Right ventricle myocardium superior (tissue), 1 donor: Measurements from ENCODE around the gene NECTIN1. TPM values are rescaled to one million over a fixed set of nuclear protein-coding genes. Genes with fewer than 3 reads are reported as not detected.

ENCODE experiments used
- ATAC-seq: fragments of 200-7000 bp; cut with Tn5 transposase; one replicate; pipeline ENCODE4 v1.9.1; 2020; ENCODE audit warnings: mild to moderate bottlenecking; ENCODE audit not compliant: poor library complexity
- DNase-seq: peaks from one replicate; pipeline ENCODE4 v3.0.0-alpha.2; 2020
- intact Hi-C: fragments of 100-400 bp; cut with DNase I; formaldehyde crosslinking; loops from one replicate; pipeline ENCODE4 v1.11.2; 2022
- total RNA-seq: library from RNA; stranded (reverse); fragmentation: NEBNext Ultra II Directional; extraction: Animal tissue kit (Norgen Biotek cat#: 25700); gene quantifications from one replicate; pipeline ENCODE4 v1.2.1, GENCODE V29; 2021
- donor health status: DM: no; HTN: yes; CAD: no; lungs with severe emphysema.

NECTIN1 gene
- total RNA-seq, 1 donor from 2014 or later: 15.0 TPM

- DNase-seq (no peak), ATAC-seq (no peak)
- intact Hi-C loops: no loop called here
These were observed 43.8 kb downstream of the NECTIN1 start for GRCh38 chr11:119685111-119685746.

DNA sequence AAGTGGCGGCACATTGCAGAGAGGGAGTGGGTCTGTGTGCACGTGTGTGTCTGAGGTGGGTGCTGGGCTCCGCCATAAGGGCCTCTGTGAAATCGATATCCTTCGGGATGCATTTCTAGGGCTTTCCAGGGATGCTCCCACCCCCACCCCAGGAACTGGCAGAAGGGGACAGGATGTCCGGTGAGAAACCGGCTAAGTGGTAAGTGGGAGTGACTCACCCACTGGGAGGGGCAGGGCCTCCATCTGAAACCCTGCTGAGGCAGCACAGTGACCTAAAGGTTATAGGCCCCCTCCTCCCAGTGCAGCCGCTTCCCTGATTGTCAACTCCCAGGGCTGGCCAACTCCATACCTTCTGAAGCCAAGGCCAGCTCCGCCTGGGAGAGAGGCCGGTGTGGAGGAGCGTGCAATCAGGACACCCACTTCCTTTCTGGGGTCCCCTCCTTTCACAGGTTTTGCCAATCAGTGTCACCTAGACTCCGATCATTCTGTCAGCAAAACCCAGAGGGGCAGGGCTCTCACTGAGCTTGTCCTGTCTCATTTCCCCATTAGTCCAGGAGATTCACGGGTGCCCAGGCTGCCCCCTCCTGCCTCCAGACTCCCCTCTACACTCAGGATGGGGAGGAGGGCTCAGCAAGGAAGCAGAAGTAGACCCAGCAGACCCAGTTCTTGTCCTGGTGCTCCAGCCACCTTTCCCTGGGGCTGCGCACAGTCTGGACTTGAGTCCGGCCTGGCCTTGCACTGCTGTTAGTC, 44.5 kb downstream of the NECTIN1 start:
- intact Hi-C loops: no loop called here
- DNase-seq (no peak), ATAC-seq (no peak)

GRCh38 chr11:119683783-119684182, 45.2 kb downstream of the NECTIN1 start:
- no peak for ATAC-seq
- no peak for DNase-seq
- intact Hi-C loops: no loop called here

DNA sequence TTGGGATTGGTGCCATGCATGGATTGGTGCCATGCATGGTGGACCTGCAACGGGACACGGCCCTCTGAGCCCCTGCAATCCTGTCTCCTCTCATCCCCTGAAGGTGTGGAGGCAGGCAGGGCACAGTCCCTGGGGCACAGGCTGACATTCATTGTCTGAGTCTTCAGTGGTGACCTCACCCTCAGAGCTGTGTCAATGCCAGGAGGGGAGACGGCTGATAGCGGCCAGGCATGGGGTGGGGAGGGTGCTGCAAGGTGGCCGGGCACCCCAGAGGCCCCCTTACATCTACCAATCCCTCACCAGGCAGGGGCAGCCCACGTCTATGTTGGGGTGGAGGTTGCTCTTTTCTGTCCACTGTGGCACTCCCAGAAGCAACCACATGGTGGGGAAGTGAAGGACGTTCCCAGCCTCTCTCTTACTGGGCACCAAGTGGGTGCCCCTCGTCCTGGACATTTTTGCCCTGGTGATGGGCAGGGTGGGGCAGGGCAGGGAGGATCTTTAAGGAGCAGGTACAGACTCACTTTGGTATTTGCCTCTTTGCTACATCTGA, 47.6 kb downstream of the NECTIN1 start:
- ATAC-seq: peak; percentile 60
- intact Hi-C loops: no loop called here
- no peak for DNase-seq

DNA sequence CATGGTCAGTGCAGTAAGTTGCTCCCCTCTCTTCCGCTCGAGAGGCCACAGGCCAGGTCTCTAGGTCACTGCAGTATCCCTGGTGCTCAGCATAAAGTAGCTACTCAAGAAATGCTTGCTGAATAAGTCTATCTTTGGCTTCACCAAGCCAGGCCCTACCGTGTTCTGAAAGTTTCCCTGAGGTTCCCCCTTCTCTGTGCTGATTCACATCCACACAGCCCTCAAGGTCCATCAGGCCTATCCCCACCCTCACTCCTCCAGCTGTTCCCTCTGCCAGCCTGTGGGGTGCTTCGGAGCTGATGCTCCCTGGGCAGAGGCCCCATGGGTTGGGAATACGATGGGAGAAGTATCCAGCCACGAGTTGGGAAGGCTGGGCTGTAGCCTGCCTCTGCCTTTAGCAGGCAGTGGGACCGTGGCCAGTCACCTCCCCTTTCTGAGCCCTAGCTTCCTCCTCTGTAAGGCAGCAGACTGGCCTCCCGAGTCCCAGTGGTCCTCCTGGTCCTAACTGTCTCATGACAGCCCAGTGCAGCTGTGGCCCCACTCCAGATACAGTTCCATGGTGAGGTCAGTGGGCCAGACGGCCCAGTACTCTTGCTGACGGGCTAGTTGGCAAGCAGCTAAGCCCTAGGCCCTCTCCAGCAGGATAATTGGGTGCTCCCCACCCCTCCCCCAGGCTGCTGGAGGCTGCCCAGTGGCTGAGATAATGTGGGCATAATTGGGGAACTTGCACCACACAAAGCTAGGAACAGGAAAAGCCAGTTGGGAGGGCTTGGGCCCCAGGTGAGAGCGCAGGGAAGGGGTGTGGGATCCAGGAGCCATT, 48.2 kb downstream of the NECTIN1 start:
- intact Hi-C loops: no loop called here
- DNase-seq (peak; percentile 81), ATAC-seq (peak; percentile 71)

DNA sequence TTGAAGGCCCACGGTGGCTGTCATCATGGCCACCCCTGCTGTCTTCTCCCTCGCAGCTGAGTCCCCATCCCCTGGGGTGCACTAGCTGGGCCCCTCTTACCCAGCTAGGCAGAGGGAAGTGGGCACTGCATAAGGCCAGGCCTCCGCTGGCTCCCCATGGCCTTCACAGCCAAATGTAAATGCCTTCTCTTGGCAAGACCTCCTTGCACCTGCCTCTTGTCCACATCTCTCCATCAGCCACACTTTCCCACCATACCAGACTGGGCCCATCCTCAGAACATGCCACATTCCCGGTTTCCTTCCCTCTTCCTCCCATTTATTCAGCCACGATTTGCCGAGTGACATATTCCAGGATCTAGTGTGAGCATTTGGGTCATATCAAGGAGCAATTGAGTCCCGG, 49.7 kb downstream of the NECTIN1 start:
- DNase-seq (no peak), ATAC-seq (no peak)
- intact Hi-C loops: no loop called here

DNA sequence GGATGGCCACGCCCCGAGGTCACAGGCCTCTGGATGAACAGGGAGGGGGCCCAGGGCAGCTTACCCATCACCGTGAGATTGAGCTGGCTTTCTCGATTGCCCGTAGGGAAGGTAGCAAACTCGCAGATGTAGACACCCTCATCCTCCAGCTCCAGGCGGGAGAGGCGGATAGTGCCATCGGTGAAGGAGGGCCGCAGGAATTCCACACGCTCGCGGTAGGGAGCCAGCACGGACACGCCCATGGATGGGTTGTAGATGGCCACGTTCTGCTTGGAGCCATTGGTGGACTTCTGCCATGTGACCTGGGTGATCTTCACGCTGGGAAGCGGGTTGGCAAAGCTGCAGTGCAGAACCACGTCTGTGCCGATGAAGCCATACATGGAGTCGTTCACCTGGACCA, 50.6 kb downstream of the NECTIN1 start:
- ATAC-seq: no peak
- no peak for DNase-seq
- intact Hi-C loops: no loop called here

DNA sequence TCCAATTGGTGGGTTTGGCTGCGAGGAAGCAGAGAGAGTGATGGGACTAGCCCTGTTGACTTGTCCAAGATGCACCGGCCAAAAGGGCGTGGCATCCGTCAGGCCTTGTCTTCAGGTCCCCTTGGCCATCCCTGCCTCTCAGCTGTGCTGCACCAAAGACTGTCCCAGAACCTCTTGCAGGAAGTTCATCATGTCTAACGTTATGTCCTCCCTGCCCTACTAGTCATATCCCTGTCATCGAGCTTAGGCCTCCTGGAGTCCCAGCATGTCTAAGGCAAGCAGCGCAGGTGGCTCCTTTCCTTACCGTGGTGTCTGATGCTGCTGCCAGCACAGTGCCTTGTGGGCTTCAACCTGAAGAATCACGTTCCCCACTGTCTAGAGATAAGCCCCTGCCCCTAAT, 51.2 kb downstream of the NECTIN1 start:
- intact Hi-C loops: no loop called here
- DNase-seq (no peak), ATAC-seq (no peak)

DNA sequence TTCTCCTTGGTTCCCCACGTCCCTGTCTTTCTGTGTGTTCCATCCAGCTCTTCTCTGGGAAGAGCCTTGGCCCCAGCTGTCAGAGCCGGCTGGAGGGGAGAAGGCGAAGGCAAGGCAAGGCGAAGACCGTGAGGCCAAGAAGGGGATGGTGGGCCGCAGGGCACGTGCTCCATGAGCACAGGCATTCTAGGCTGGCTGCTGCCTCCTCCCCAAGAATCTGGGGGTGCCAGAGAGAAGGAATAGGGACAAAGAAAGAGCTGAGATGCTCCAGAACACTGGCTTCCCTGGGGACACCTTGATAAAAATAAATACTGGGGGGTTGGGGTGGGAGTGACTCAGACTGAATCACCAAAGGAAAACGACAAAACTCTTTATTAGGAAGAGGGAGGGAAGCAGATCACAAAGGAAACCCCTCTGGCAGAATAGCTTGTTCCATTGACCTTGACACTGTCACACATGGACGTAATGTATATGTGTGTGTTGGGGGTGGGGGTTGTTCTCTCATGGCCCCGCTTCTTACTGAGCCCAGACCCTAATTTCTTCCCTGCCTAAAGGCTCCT, 52.5 kb downstream of the NECTIN1 start:
- intact Hi-C loops: no loop called here
- ATAC-seq: no peak
- no peak for DNase-seq

DNA sequence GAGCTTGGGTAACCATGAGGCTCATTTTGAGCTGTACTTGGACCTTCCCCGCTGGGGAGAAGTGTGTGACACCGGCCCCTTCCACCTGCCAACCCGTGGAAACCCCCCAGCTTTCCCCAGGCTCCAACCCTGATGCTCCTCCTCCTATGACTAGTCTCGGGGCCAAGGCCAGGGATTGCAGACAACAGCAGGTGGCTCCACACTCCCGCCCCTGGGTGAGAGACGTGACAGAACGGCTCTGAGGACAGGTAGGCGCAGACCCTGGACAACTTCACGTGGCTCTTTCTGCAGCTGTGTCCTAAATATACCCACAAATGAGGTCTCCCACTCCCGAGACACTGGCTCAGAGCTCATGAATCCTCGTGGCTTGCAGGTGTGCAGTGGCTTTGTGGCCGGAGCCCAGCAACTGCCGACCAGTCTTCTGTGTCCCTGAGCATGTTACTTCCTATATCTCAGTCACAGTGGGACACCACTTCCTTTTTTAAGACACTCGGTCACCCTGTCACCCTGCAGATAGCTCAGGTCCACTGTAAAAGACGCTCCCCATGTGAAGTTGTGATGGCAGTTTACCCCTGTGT, 55.2 kb downstream of the NECTIN1 start:
- intact Hi-C loops: no loop called here
- ATAC-seq: no peak

DNA sequence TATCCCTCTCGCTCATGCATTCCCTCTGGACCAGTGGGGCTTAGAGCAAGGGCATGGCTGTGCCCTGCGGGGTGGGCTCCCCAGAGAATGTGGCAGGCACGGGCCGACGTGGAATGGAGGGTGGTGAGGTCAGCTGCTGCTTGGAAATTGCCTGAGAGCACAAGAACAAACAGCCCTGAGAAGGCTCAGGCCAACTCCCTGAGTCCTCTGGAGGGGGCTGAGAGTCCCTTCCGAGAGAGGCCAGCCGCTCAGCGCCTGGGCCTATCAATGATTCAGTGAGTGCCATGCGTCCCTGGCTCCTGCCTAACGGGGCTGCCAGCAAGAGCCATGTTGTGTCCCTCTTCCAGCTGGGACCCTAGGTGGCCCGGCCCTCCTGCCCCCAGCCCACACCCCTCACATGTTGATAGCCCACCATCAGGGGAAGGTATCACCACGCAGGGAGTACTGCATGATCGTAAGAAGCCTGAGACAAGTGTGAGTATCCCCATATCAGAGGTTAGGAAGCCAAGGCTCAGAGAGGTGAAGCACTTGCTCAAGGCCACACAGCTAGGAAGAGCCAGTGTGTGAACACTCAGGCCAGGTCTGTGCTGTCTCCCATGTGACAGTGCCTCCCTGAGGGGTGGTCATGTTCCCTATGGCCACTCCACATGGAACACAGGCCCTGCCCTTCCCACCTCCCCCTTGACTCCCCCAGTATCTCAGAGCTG, 55.8 kb downstream of the NECTIN1 start:
- DNase-seq (no peak), ATAC-seq (no peak)
- intact Hi-C loops: no loop called here

More for the DNA sequence above, 55.2 kb downstream of the NECTIN1 start:
- no peak for DNase-seq

DNA sequence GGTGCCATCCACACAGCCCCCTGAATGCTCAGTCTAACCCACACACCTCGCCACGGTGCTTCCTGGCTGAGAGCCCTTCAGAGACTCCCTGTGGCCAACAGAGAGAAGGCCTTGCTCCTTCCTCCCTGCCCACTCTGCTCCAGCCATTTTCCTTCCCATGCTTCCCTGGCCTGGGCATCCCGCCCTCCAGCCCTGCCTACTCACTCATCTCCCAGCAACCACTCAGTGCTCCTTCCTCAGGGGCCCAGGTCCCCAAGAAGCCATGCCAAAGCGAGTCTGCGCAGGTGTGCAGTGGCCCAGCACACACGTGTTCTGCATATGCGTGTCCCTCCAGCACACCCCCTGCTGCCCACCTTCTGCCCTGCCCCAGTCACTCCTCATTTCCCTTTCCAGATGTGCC, 56.4 kb downstream of the NECTIN1 start:
- no peak for ATAC-seq
- DNase-seq: no peak
- intact Hi-C loops: no loop called here

- DNase-seq (peak; percentile 64), ATAC-seq (peak; percentile 45)
- intact Hi-C loops: no loop called here
These were observed 57.4 kb downstream of the NECTIN1 start for GRCh38 chr11:119671561-119672015.

DNA sequence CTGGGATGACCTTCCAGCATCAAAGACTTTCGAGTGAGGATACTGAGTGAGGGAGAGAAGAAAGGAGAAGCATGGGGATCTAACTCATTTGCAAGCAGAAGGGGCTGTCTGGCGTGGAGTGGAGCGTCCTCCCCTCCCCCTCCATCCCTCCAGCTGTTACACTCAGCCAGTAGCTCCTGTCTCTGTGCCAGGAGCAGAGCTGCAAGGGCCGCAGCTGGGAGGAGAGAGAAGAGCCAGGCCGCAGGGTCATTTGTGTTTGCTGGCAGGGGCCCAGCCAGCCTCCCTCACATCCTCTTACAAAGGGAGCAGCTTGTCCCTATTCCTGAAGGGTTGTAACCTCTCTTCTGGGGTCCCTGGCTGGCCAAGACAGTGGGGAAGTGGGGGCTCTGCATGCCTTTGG, 57.9 kb downstream of the NECTIN1 start:
- DNase-seq (peak; percentile 93), ATAC-seq (peak; percentile 76)
- intact Hi-C loops: no loop called here

DNA sequence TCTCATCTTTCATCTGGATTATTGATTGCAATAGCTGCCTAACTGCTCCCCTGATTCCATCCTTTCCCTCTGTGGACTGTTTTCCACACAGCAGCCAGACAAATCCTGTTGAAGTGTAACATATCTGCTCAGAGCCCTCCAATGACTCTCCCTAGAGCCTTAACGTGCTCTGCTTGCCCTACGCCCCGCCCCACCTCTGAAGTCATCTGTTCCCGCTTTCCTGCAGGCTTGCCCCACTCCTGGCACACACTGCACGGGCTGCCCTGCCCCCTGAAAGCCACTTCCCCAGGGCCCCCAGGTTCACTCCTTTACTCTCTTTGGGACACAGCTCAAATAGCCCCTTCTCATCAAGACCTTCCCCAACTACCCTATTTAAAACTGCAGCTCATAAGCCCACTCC, 59.5 kb downstream of the NECTIN1 start:
- DNase-seq (no peak), ATAC-seq (no peak)
- intact Hi-C loops: loop anchor here (5.0 kb wide), 3 partner anchors 58 to 438 kb away; partner anchors contain the start of gene NECTIN1

GRCh38 chr11:119668676-119669075, 60.3 kb downstream of the NECTIN1 start:
- DNase-seq (no peak), ATAC-seq (no peak)
- intact Hi-C loops: loop anchor here (5.0 kb wide), 3 partner anchors 59 to 439 kb away; partner anchors contain the start of gene NECTIN1

GRCh38 chr11:119666463-119667131, 62.4 kb downstream of the NECTIN1 start:
- DNase-seq: peak; percentile 89
- peak; percentile 95 for ATAC-seq
- intact Hi-C loops: loop anchor here (5.0 kb wide), 3 partner anchors 61 to 441 kb away; partner anchors contain the start of gene NECTIN1
